Measurements from ENCODE around the gene BCL2. TPM values are rescaled to one million over a fixed set of nuclear protein-coding genes. Genes with fewer than 3 reads are reported as not detected.

Gene BCL2
- total RNA-seq, 1 experiment from 2014 or later: 2.5 TPM

GRCh38 chr18:63126134-63127069 lies 193.2 kb downstream of the BCL2 start:
- no peak for TF ChIP-seq EZH2phosphoT487 (IDR thresholded peaks at IDR 0.05; ENCODE audit: borderline replicate concordance)
- TF ChIP-seq CBX3 (IDR thresholded peaks at IDR 0.05; ENCODE audit: low read depth): no peak
- no peak for TF ChIP-seq ZNF274 (IDR thresholded peaks at IDR 0.05; ENCODE audit: low read depth, low read length)
- TF ChIP-seq ELF1 (IDR thresholded peaks at IDR 0.05; ENCODE audit: borderline replicate concordance, low read depth): no peak
- no peak for TF ChIP-seq SRF (IDR thresholded peaks at IDR 0.05; ENCODE audit: low read depth)
- no peak for TF ChIP-seq POLR2AphosphoS5 (IDR thresholded peaks at IDR 0.05; ENCODE audit: low read depth, low read length)
- no peak for TF ChIP-seq JUND (IDR thresholded peaks at IDR 0.05)
- TF ChIP-seq FOSL1 (IDR thresholded peaks at IDR 0.05; ENCODE audit: low read depth): no peak
- no peak for TF ChIP-seq TCF7L2 (IDR thresholded peaks at IDR 0.05; ENCODE audit: borderline replicate concordance, extremely low read depth, insufficient read depth, insufficient read length)
- TF ChIP-seq SP1 (IDR thresholded peaks at IDR 0.05; ENCODE audit: low read depth): no peak
- no peak for TF ChIP-seq ZFX (IDR thresholded peaks at IDR 0.05)
- TF ChIP-seq SIN3A (IDR thresholded peaks at IDR 0.05; ENCODE audit: low read depth): no peak
- TF ChIP-seq, protein P1, sequence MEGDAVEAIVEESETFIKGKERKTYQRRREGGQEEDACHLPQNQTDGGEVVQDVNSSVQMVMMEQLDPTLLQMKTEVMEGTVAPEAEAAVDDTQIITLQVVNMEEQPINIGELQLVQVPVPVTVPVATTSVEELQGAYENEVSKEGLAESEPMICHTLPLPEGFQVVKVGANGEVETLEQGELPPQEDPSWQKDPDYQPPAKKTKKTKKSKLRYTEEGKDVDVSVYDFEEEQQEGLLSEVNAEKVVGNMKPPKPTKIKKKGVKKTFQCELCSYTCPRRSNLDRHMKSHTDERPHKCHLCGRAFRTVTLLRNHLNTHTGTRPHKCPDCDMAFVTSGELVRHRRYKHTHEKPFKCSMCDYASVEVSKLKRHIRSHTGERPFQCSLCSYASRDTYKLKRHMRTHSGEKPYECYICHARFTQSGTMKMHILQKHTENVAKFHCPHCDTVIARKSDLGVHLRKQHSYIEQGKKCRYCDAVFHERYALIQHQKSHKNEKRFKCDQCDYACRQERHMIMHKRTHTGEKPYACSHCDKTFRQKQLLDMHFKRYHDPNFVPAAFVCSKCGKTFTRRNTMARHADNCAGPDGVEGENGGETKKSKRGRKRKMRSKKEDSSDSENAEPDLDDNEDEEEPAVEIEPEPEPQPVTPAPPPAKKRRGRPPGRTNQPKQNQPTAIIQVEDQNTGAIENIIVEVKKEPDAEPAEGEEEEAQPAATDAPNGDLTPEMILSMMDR (IDR thresholded peaks at IDR 0.05 in 2 of 3, conservative IDR thresholded peaks at IDR 0.05 in 1 of 3; ENCODE audit: borderline replicate concordance in 1 of 3, insufficient read depth in 1 of 3, low read depth in 2 of 3, low read length in 2 of 3): no peak
- TF ChIP-seq, protein P2, sequence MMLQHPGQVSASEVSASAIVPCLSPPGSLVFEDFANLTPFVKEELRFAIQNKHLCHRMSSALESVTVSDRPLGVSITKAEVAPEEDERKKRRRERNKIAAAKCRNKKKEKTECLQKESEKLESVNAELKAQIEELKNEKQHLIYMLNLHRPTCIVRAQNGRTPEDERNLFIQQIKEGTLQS (IDR thresholded peaks at IDR 0.05): no peak
- TF ChIP-seq EZH2 (IDR thresholded peaks at IDR 0.05): no peak
- TF ChIP-seq MAX (IDR thresholded peaks at IDR 0.05): no peak
- TF ChIP-seq CEBPB (IDR thresholded peaks at IDR 0.05; ENCODE audit: low read depth): no peak
- no peak overlapping the region for H2AFZ ChIP-seq (ENCODE audit: low read depth, low read length, poor library complexity, severe bottlenecking)
- H3K4me3 ChIP-seq (replicated peaks in 1 of 2; ENCODE audit: low read depth in 1 of 2, low read length in 2 of 2): no peak overlapping the region
- H4K20me1 ChIP-seq (ENCODE audit: insufficient read depth): no peaks in the 10 kb centered on the region
- H3K36me3 ChIP-seq (ENCODE audit: control insufficient read depth in 1 of 2, insufficient read depth in 2 of 2, low read length in 2 of 2): no peaks in the 10 kb centered on the region
- no peaks in the 10 kb centered on the region for H3K79me2 ChIP-seq (ENCODE audit: insufficient read depth, low read length)
- no peaks in the 10 kb centered on the region for H3K9me2 ChIP-seq (ENCODE audit: insufficient read depth)
- no peak overlapping the region for H3K27ac ChIP-seq (ENCODE audit: low read depth, low read length)
- no peak overlapping the region for H3K9ac ChIP-seq (ENCODE audit: low read length)
- H3K9me3 ChIP-seq (ENCODE audit: control insufficient read depth in 1 of 2, insufficient read depth in 1 of 2, low read depth in 1 of 2, low read length in 2 of 2): no peaks in the 10 kb centered on the region
- POLR2A ChIA-PET: no interaction called here
- intact Hi-C loops (cut with micrococcal nuclease): no loop called here
- no peaks in the 10 kb centered on the region for H3K4me1 ChIP-seq (ENCODE audit: control insufficient read depth in 1 of 2, insufficient read depth in 2 of 2, low read length in 2 of 2)
- BruUV-seq (replicated peaks): no TSS peak
- ATAC-seq (no peak), DNase-seq (ENCODE audit: low read depth, low spot score) (no peak)
- RAD21 ChIA-PET (ENCODE audit: low non-redundant PET in 1 of 2, low total read pairs in 2 of 2, uncharacterized antibody in 2 of 2, unreplicated experiment in 2 of 2): no interaction called here
- H3K4me2 ChIP-seq (ENCODE audit: low read length): no peak overlapping the region
- no peaks in the 10 kb centered on the region for H3K27me3 ChIP-seq (ENCODE audit: insufficient read depth, low read length)
- CTCF ChIA-PET: no interaction called here
